Psoas muscle (tissue), 8 donors: ENCODE results near the gene GPC6. TPM values are rescaled to one million over a fixed set of nuclear protein-coding genes. Genes with fewer than 3 reads are reported as not detected.

ENCODE experiments used
- ATAC-seq, 4 donors: fragments of 200-7000 bp; cut with Tn5 transposase; one replicate each; pipeline ENCODE4 v1.9.1; 2020; ENCODE audit warnings: moderate library complexity in 3 of 4, mild to moderate bottlenecking in 2 of 4
- DNase-seq, 2 donors: peaks; one replicate each; pipeline ENCODE4 v3.0.0-alpha.2; 2020
- H3K27ac ChIP-seq: fragments of 200-600 bp; one replicate; pipeline ENCODE4 v1.8.0; 2022
- H3K27me3 ChIP-seq, 3 donors: fragments of 200-600 bp in 1 of 3; one replicate each; pipeline versions ENCODE4 v1.6.1 to v1.8.0; 2013 to 2022; ENCODE audit warnings: low read length in 2 of 3, mild to moderate bottlenecking in 2 of 3, moderate library complexity in 1 of 3; ENCODE audit not compliant: insufficient read depth in 3 of 3
- H3K36me3 ChIP-seq, 2 donors: fragments of 200-600 bp in 1 of 2; one replicate each; pipeline versions ENCODE4 v1.6.1 to v1.8.0; 2013 to 2022; ENCODE audit warnings: low read depth in 1 of 2, mild to moderate bottlenecking in 1 of 2, moderate library complexity in 1 of 2; ENCODE audit not compliant: insufficient read depth in 1 of 2
- H3K4me1 ChIP-seq: fragments of 200-600 bp; one replicate; pipeline ENCODE4 v1.8.0; 2022
- H3K4me3 ChIP-seq: fragments of 200-600 bp; one replicate; pipeline ENCODE4 v1.8.0; 2022; ENCODE audit warnings: mild to moderate bottlenecking
- H3K9me3 ChIP-seq: fragments of 200-600 bp; one replicate; pipeline ENCODE4 v1.8.0; 2022
- WGBS, 3 donors: extraction: QIAGEN DNeasy Blood & Tissue Kit; methylation state at CpG; one replicate each; pipeline versions ENCODE4 v1.1.6 to v1.1.7; 2013; 5-methylcytosine and 5-hydroxymethylcytosine counted together
- intact Hi-C, 2 donors: fragments of 100-400 bp; cut with DNase I; formaldehyde crosslinking; loops; one replicate each; pipeline versions ENCODE4 v1.11.0 to v1.14.2; 2022
- polyA plus RNA-seq, 3 donors: library from polyadenylated mRNA; stranded (reverse); fragments of 200-250 nt; gene quantifications; one replicate each; pipeline ENCODE4 v1.2.3, GENCODE V29; 2013
- total RNA-seq, 4 donors: library from RNA; stranded (reverse); fragmentation: NEBNext Ultra II Directional in 2 of 4; extraction: Animal tissue kit (Norgen Biotek cat#: 25700) in 2 of 4; gene quantifications; one replicate each; pipeline versions ENCODE4 v1.2.1 to v1.2.4, GENCODE V29; 2021 to 2023
- TF ChIP-seq, protein P1 (sequence below): fragments of 200-600 bp; IDR thresholded peaks from one replicate; pipeline ENCODE4 v1.8.0; 2022; ENCODE audit warnings: antibody characterized with exemption
- donor health status: healthy with polysubstance abuse.
- donor health status: DM: no; HTN: no; CAD: no; lungs with moderate emphysema.
- donor health status: Bipolar disorder and iron deficiency.
- donor health status: healthy.
- donor health status: DM: yes; HTN: yes; CAD: no.
- donor health status: DM: no; HTN: no; CAD: no.
- donor health status: DM: no; HTN: no; CAD: no.
- donor health status: DM: yes; HTN: yes; CAD: no.

The GPC6 gene
- total and polyA plus RNA-seq, 7 donors = 0.07 to 3.7 (median 0.57) TPM

DNA sequence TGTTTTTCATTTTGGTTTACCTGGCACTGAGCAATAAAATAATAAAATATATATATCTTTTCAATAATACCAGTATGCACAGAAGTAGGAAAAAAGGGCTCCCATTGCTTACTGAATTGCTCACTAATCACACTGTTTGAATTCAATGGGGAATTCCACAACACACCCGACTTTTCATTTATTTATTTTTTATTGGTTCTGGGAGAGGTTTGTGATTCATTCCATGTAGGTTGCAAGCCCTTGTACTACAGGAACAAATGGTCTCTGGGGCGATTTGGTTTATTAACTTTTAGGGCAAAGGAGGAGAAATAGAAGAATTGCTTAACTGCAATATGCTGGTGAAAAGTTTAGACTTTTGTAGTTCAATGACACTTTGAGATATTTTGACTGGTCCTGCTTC lies 1045.4 kb downstream of the GPC6 start:
- Histone ChIP-seq H3K9me3 (no peaks in the 10 kb centered on the region), H3K27me3 (no peaks in the 10 kb centered on the region), H3K27ac (no peak overlapping the region), H3K4me1 (no peaks in the 10 kb centered on the region), H3K36me3 (no peaks in the 10 kb centered on the region), H3K4me3 (no peak overlapping the region)
- ATAC-seq = no peak
- no peak for DNase-seq
- TF ChIP-seq, protein P1, sequence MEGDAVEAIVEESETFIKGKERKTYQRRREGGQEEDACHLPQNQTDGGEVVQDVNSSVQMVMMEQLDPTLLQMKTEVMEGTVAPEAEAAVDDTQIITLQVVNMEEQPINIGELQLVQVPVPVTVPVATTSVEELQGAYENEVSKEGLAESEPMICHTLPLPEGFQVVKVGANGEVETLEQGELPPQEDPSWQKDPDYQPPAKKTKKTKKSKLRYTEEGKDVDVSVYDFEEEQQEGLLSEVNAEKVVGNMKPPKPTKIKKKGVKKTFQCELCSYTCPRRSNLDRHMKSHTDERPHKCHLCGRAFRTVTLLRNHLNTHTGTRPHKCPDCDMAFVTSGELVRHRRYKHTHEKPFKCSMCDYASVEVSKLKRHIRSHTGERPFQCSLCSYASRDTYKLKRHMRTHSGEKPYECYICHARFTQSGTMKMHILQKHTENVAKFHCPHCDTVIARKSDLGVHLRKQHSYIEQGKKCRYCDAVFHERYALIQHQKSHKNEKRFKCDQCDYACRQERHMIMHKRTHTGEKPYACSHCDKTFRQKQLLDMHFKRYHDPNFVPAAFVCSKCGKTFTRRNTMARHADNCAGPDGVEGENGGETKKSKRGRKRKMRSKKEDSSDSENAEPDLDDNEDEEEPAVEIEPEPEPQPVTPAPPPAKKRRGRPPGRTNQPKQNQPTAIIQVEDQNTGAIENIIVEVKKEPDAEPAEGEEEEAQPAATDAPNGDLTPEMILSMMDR = no peak
- WGBS, 3 donors = 71 to 80% (median 77%) methylated on average over 2 of the region's 2 CpGs
- intact Hi-C loops = no loop called here

- WGBS, 3 donors = 72 to 83% (median 73%) methylated on average over 3 of the region's 3 CpGs
- ATAC-seq = no peak
- intact Hi-C loops = no loop called here
These were observed 1053.7 kb downstream of the GPC6 start for GRCh38 chr13:94280349-94280748.

DNA sequence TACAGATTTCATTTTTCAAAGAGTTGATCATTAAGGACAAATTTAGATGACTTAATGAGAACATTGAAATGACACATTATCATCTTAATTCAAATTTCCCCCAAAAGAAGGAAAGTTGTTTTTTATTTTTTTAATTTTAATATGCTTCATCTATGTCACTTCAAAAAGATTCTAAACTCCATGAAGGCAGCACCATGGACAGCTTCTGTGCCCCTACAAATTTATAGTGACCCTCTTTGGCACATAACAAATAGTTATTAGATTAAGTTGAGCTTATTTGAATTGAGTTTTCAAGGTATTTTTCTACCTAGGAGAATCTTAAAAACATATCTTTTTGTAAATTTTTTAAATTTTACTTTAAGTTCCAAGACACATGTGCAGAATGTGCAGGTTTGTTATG lies 1054.2 kb downstream of the GPC6 start:
- ATAC-seq = no peak
- Histone ChIP-seq H3K9me3 (peaks cover 2% of the 10 kb centered on the region), H3K27ac (no peak overlapping the region), H3K4me1 (no peaks in the 10 kb centered on the region), H3K36me3 (no peaks in the 10 kb centered on the region), H3K4me3 (no peak overlapping the region), H3K27me3 (no peaks in the 10 kb centered on the region)
- intact Hi-C loops = no loop called here
- no peak for DNase-seq
- TF ChIP-seq, protein P1 = no peak

More at GRCh38 chr13:94280349-94280748, 1053.7 kb downstream of the GPC6 start:
- Histone ChIP-seq H3K27ac (no peak overlapping the region), H3K4me1 (no peaks in the 10 kb centered on the region), H3K36me3 (no peaks in the 10 kb centered on the region), H3K27me3 (no peaks in the 10 kb centered on the region), H3K4me3 (no peak overlapping the region), H3K9me3 (peaks cover 2% of the 10 kb centered on the region)
- TF ChIP-seq, protein P1 = no peak
- no peak for DNase-seq

- intact Hi-C loops = no loop called here
- no peak for DNase-seq
- H3K4me3 ChIP-seq = no peak overlapping the region
- no peaks in the 10 kb centered on the region for H3K4me1 ChIP-seq
- TF ChIP-seq, protein P1 = no peak
- H3K27me3 ChIP-seq = no peaks in the 10 kb centered on the region
- 66 to 70% (median 69%) methylated on average over 3 of the region's 3 CpGs for WGBS, 3 donors
- H3K9me3 ChIP-seq = no peaks in the 10 kb centered on the region
- H3K27ac ChIP-seq = no peak overlapping the region
- ATAC-seq = no peak
- no peaks in the 10 kb centered on the region for H3K36me3 ChIP-seq
These were observed 1060.0 kb downstream of the GPC6 start for GRCh38 chr13:94286581-94286980.

DNA sequence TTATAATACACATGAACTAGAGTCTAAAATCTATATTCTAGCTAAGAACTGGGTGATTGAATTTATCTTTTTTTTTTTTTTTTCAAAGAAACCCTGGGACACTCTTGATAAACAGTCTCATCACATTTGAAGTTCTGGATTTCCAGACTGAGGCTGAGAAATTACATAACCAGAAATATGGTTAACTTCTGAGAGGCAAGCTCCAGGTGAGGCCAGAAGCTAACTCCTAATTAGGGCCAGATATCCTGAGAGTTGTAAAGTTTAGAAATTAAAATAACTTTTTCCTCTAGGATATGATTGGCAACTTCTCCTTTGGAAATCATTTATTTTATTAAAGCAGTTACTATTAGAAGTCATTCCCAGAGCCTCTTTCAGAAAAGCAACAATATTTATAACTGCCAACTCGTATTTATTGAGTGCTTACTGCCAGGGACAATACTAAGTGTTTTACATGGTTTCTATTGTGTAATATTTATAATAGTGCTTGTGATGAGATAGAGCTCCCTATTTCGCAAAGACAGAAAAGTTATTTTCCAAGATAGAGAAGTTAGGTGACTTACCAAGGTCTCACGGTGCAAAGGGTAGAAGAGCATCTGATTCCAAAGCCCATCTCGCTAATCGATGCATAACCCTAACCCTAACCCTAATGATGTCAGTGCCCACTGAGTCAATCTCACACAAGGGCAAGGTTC lies 1065.2 kb downstream of the GPC6 start:
- Histone ChIP-seq H3K4me1 (no peaks in the 10 kb centered on the region), H3K4me3 (no peak overlapping the region), H3K9me3 (no peaks in the 10 kb centered on the region), H3K27me3 (no peaks in the 10 kb centered on the region), H3K27ac (no peak overlapping the region), H3K36me3 (no peaks in the 10 kb centered on the region)
- no peak for DNase-seq
- intact Hi-C loops = no loop called here
- TF ChIP-seq, protein P1 = no peak
- no peak for ATAC-seq
- 91 to 93% (median 93%) methylated on average over 5 of the region's 5 CpGs for WGBS, 3 donors
